HEK293T (cell line): ENCODE measurements around the gene AMOTL2.

Source experiments
- SP1 ChIP-seq: fragments of 450-650 bp; IDR thresholded peaks from 2 replicates; pipeline ENCODE4 v1.6.1; 2017
- TARDBP ChIP-seq: fragments of 450-650 bp; IDR thresholded peaks from 2 replicates; pipeline ENCODE4 v1.6.1; 2016

DNA sequence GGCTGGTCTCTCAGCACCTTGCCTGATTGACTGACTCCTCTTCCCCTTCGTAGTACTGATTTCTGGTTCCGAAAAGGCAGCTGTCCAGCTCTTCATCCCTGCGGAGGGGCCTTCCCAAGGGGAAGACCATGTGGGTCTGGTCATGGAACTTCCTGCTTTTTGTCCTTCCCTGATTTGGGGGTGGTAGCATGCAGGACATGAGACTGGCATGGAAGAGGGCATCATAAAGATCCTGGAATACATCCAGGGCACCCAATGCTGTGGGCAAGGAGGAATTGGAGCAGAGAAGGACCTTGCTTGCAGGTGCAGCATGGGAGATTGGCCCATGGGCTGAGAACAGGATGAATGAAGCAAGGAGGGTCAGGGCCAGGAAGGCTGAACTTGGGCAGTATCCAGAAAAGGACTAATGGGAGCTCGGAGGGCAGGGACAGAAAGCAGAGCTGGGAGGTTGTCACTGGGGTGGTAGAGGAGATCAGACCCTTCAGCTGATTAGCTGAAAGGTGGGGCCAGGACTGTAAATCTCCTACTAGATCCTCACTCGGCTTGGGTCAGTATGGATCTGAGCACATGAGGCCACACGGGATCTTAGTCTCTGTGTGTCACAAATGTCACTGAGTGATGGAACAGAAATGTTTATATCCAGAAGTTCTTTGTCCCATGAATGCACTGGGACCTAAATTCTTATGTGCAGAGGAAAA is 59.5 kb downstream of the AMOTL2 start:
- no peak for TF ChIP-seq SP1
- TF ChIP-seq TARDBP, result no peak
